Right atrium auricular region (tissue), 2 donors: ENCODE data around the gene TPRA1. TPM values are rescaled to one million over a fixed set of nuclear protein-coding genes. Genes with fewer than 3 reads are reported as not detected.

Experiments
- DNase-seq: peaks from one replicate; pipeline ENCODE4 v3.0.0-alpha.2; 2019; ENCODE audit warnings: low spot score
- H3K27ac ChIP-seq, 2 donors: fragments of 200-600 bp; sonication (generic); 1 replicate in 1 of 2; 2 replicates in 1 of 2; pipeline ENCODE4 v1.5.1; 2016 to 2019
- H3K27me3 ChIP-seq, 2 donors: fragments of 200-600 bp; sonication (generic); one replicate each; pipeline versions ENCODE4 v1.5.1 to v1.6.0; 2017 to 2019
- H3K36me3 ChIP-seq: fragments of 200-600 bp; sonication (generic); one replicate; pipeline ENCODE4 v1.5.1; 2016
- H3K4me1 ChIP-seq, 2 donors: fragments of 200-600 bp; sonication (generic); one replicate each; pipeline versions ENCODE4 v1.5.1 to v1.6.0; 2017 to 2019
- H3K4me3 ChIP-seq, 2 donors: fragments of 200-600 bp; sonication (generic); 1 replicate in 1 of 2; 2 replicates in 1 of 2; pipeline ENCODE4 v1.5.1; 2017 to 2019; ENCODE audit warnings: mild to moderate bottlenecking in 1 of 2, moderate library complexity in 1 of 2
- H3K9me3 ChIP-seq, 2 donors: fragments of 200-600 bp; sonication (generic); one replicate each; pipeline ENCODE4 v1.5.1; 2019
- CTCF ChIP-seq, 2 donors: fragments of 200-600 bp; sonication (generic); IDR thresholded peaks; one replicate each; pipeline ENCODE4 v1.5.1; 2019; ENCODE audit warnings: antibody characterized with exemption in 2 of 2
- microRNA-seq, 2 donors: library from miRNA; unstranded; fragments of <30 nt; microRNA quantifications; one replicate each; pipeline ENCODE4, GENCODE V29; 2016 to 2017; ENCODE audit warnings: borderline number of aligned reads in 2 of 2, borderline replicate concordance in 1 of 2
- total RNA-seq, 2 donors: library from RNA; depleted of rRNA; stranded (reverse); fragments of >200 nt; gene quantifications; one replicate each; pipeline ENCODE4 v1.1.0, GENCODE V29; 2016

The TPRA1 gene
- total RNA-seq, 2 donors from 2014 or later: 24.0 to 27.3 TPM

- no peak for TF ChIP-seq CTCF (IDR thresholded peaks at IDR 0.05)
- Histone ChIP-seq H3K27me3 (no peaks in the 10 kb centered on the region), H3K4me1 (no peaks in the 10 kb centered on the region), H3K36me3 (no peaks in the 10 kb centered on the region), H3K9me3 (peaks cover 0 to 18% of the 10 kb centered on the region in 2 donors), H3K4me3 (no peak overlapping the region), H3K27ac (no peak overlapping the region)
- DNase-seq: no peak
Observed at GRCh38 chr3:127525373-127525772, 65.2 kb downstream of the TPRA1 start.

- Histone ChIP-seq H3K27ac (no peak overlapping the region), H3K9me3 (peaks cover 0 to 18% of the 10 kb centered on the region in 2 donors), H3K4me1 (no peaks in the 10 kb centered on the region), H3K27me3 (no peaks in the 10 kb centered on the region), H3K4me3 (no peak overlapping the region), H3K36me3 (no peaks in the 10 kb centered on the region)
- DNase-seq: no peak
- TF ChIP-seq CTCF (IDR thresholded peaks at IDR 0.05): no peak
Observed at GRCh38 chr3:127524296-127524896, 66.1 kb downstream of the TPRA1 start.

Small RNAs within 50 kb of the gene (microRNA-seq; reads per million reads assigned to microRNA genes)
- gene MIR6825: 0 to 0.71 reads per million in 2 donors
- 0 to 1.4 reads per million in 2 donors for gene MIR7976

Other genes with a start within 250 kb of the TPRA1 start
- 1 to 10 TPM; 3.8 to 5.4 TPM for gene MCM2, start 7.7 kb upstream of the TPRA1 start, total RNA-seq
- 1 to 10 TPM; 1.9 to 2.9 TPM for gene PODXL2, start 38.5 kb upstream of the TPRA1 start, total RNA-seq
- 10 to 100 TPM; 14.9 to 16.9 TPM for gene ABTB1, start 82.2 kb upstream of the TPRA1 start, total RNA-seq
- 10 to 100 TPM; 36.3 to 46.4 TPM for gene MGLL, start 231.8 kb upstream of the TPRA1 start, total RNA-seq